GM19467 (cell line): Measurements from ENCODE around the gene PSMB5.

Experiments
- ATAC-seq: cut with Tn5 transposase; IDR thresholded peaks from one replicate; pipeline ENCODE4 v1.9.1; 2021; ENCODE audit warnings: mild to moderate bottlenecking, moderate library complexity; ENCODE audit not compliant: unreplicated experiment

PSMB5 gene

DNA sequence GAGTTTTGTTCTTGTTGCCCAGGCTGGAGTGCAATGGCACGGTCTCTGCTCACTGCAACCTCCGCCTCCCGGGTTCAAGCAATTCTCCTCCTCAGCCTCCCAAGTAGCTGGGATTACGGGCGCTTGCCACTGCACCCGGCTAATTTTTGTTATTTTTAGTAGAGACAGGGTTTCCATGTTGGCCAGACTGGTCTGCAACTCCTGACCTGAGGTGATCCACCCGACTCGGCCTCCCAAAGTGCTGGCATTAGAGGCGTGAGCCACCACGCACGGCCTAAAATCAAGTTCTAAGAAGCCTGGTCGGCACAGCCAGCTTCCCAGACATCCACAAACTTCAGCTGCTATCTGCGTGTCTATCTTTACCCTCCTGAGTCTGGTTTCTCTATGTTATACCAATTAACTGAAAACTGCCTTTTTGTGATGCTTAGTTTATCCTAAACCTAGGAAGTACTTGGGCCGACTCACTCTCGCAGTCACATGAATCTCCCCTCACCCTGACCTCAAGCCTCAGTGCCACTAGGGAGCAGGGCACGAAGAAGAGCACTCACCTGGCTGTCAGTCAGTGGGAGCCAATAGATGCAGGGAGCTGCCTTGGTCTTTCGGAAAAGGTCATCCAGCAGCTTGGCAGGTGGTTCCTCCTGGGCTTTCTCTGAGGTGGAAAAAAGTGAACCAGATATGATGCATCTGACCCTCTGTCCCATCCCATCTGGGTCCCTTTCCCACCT lies 26.0 kb upstream of the PSMB5 start:
- no peak for ATAC-seq

DNA sequence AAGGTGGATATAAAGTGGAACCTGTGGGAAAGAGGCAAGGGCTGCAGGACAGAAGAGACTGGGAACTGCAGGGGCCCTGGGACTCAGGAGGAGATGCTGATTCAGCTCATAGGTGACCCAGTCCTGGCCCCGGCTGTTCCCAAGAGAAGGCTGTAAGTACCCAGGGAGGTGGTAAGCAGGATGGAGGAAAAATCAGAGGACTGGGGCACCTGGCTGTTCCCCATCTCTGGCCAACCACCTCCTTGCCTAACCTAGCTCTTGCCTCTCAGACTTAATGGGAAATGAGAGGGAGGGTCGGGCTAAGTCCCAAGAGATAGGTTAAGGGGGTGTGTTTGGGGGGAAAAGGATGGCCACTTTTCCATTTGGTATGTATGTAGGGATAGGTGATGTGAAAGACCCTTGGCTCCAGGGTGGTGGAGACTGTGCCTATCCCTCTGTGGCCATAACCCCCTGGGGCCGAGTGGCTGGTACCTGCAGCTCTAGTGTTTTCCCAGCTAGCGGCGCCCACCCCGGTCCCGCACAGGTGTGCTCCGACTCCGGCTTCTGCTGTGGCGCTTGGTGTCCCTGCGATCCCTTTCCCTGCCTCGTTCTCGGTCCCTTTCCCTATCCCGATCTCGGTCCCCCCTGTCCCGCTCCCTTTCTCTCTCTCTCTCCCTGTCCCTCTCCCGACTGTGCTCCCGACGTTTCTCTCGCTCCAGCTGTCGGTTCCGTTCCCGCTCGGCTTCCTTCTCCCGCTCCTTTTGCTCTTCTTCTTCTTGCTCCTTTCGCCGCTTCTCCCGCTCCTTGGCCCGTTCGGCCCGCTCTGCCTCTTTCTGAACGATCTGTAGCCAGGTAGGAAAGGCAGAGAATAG lies 24.2 kb upstream of the PSMB5 start:
- ATAC-seq = no peak

DNA sequence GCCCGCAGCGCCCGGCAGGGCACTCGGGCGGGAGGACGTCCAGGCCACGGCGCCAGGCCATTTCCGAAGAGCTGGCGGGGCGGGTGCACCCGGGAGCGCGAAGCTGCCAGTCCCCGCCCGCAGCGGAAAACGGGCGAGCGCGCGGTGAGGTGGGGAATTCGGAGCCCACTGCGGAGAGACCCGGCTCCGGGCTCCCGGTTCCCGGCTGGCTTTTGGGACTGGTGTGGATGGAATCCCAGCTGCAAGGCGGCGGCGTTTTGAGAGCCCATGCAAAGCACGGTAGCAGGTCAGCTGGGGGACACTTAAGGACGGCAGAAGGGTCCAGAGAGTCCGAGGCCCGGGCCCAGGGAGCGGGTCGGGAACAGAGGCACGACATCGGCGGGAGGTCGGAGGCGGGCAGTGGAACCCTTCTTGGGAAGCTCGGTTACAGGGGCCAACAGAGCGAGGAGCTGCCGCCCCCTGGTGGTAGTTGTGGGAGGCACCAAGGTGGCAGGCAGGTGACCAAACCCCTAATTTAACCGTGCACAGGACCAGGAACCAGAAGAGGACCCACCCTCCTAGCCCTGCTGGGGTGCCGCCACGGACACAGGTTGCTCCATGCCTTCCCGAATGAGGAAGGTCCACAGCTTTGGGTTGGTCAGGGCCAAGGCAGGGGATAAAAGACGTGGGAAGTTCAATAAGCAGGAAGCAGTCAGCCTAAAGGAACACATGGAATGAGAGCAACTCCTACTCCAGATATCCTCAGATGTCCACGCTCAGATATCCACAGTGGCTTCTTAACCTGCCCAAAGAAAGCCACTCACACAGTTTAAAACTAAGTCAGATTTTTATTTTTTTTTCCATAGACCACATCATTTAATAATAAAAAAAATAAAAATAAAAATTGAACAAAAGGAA lies 23.3 kb upstream of the PSMB5 start:
- peak; percentile 60 for ATAC-seq

DNA sequence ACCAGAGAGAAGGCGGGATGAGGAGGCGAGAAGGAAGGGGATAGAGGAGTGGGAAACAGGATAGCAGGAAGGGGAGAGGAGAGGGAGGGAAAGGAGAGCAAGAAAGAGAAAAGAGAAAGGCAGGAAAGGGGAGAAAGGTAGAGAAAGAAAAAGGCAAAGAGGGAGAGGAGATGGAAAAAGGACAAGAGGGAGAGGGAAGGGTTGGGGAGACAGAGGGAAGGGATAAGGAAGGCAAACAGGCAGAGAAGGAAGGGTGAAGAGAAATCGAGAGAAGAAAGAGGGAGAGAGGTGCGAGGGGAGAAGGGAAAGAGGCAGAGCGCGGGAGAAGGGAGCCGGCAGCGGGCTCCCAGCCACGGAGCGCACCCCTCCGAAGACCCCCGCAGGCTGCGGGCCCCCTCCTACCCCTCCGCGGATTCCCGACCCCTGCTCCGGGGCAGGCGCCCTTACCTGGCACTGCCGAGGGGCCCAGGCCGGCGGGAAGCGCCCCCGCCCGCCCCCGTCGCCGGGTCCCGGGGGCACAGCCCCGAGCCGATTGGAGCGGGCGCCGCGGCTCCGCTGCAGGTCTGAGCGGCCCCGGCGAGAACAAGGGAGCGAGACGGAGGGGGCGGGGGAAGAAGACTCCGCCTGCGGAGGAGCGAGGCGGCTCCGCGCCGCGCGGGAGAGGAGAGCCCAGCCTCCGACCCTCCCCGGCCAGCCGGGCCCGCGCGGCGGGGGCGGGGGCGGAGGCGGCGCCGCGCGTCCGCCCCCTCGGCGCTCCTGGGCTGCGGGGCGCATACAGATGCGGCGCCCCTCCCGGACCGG lies 22.5 kb upstream of the PSMB5 start, which contains the start of gene CDH24:
Gene CDH24 (minus strand): TSS at position 565 of the 801 bp plus-strand sequence. CDS start 1,787 bp downstream, outside the sequence.
- ATAC-seq = peak; percentile 40

DNA sequence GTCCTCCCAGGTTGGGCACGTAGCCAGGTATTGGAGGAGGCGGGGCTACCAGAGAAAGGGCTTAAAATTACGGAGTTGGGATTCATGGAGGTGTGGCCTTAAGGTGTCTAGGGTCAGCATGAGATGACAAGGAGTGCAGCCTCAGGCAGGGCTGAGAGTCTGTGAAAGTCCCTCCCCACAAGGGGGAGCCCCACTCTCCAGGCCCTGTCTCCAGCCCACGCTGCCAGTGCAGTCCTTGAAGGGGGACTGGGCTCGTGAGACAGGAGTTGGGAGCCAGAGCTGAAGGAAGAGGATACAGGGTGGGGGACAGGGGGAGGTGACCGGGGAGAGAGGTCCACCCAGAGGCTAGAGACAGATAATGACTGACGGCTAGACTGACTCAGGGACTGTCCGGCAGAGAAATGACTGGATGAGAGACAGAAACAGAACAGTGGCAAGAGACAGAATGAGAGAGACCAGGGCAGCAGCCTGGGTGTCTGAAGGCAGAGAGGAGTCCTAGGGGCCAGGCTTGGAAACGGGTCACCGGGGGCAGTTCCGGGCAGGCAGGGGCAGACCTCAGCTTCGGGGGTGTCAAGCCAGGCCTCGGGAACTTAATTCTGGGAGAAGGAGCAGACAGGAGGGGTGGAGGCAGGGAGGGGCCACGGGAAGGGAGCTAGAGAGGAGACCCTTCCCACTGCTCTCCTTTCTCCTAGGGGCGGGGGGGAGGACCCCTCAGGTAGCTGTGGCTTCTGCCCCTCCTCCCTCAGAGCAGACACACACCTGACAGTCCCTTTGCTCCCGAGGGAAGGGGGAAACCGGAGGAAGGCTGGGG lies 21.6 kb upstream of the PSMB5 start:
- ATAC-seq = peak; percentile 51

DNA sequence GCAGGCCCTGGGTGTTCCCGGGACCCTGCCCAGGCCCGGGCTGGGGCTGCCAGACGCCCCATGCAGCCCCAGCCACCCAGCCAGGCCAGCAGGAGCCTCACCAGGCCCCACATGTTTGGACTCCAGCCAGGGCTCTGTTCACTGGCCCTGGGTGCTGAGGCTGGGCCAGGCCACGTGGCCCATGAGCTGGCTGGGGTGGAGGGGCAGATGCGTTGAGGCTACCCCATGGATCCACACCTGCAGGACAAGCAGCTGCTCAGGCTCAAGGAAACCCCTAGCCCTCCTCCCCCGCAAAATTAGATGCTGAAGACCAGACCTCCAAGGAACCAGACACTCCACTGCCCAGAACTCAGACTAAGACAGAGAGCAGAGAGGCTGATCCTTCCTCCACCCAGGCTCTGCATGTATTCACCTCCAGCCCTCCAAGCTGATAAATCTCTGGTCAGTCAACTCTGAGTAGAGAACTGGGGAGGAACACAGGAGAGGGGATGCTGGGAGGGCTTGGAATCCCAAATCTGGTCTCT lies 21.0 kb upstream of the PSMB5 start:
- no peak for ATAC-seq

DNA sequence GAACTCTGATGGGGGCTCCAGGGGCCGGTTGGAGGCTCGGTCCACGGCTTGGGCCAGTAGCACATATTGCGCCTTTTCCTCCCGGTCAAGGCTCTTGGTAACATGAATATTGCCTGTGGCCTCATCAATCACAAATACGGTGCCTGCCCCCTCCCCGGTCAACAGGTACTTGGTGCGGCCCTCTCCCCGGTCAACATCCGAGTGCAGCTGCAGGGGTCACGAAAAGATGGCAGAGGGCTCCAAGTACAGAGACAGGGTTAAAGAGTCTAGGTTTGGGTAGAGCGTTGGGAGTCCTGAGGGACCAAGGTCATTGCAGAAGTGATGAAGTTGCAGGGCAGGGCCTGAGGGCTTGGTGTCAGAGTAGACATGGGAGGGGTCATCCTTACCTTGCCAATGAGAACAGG lies 20.4 kb upstream of the PSMB5 start:
- no peak for ATAC-seq

DNA sequence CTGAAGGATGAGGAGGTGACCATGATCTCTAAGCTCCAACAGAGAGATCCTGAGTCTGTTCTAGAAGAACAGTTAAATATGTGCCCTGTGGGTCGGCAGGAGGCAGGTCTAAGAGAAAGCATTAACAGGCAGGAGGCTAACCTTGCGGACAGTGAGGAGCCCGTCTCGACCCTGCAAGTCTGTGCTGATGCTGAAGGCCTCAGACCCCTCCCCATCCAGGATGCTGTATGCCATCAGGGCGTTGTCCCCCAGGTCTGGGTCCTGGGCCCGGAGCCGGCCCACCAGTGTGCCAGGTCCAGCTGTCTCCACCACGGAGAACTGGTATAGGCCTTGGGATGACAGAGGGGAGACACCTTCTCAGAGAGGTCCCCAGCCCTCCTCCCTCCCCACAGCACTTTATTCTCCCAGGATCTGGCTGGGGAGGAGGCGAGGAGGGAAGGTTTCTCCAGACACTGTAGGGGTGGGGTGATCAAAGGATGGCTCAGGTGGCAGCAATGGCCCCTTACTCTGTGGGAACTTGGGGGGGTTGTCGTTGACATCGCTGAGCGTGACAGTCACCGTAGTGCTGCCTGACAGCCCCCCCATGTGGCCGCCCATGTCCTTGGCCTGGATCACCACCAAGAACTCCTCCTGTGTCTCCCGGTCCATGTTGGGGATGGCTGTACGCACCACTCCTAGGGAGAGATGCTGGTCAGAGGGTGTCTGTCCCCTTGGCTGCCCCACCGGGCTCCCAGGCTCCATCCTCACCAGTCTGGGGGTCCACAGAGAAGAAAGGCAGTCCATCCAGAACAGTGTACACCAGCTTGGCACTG lies 19.5 kb upstream of the PSMB5 start:
- ATAC-seq = no peak

DNA sequence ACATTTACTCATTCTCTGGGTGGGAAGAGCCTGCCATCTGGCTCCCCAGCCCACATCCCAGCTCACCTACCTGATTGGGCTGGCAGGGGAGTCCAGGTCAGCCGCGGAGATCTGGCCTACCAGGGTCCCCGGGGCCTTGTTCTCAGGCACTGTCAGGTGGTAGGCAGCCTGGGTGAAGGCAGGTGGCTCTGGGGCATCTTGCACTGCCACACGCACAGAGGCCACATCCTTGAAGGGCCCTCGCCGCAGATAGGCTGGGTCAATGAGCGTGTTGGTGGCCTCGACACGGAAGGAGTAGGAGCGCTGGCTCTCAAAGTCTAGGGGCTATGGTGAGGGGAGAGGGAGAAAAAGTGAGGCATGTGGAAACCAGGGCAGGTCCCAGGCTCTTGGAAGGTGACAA lies 18.7 kb upstream of the PSMB5 start:
- no peak for ATAC-seq

DNA sequence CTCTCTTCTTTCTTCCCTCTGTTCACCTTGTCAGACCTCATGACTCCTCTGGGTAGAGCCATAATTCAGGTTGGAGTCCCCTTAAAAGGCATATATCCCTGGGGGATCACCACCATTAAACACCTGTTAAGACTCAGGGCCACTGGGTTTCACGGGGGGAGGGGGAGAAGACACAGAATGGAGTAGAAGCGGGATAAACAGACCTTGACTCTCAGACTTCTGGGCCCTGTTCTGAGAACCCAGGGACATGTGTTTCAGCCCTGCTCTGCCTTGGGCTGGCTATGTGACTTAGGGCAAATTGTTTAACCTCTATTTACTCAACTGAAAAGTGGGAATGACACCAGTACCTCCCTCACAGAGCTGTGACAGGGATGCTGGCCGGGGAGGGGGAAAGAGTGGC lies 18.0 kb upstream of the PSMB5 start:
- ATAC-seq = no peak

DNA sequence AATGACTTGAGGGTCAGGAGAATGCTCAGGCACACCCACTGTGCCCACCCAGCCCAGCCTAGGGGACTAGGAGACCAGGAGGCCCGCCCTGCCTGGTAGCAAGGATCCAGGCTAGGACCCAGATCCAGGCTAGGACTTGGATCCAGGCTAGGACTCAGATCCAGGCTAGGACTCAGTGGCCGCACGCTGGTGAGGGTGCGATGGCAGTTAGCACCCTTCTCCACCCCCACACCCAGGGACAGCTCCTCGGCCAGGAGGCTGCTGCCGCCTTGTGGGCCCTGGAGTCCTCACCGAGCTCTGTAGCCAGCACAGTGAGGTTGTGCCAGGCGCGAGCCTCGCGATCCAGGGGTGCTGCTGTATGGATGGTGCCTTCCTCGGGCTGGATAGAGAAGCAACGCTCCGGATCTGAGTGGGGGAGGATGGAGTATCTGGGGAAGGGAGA lies 17.5 kb upstream of the PSMB5 start:
- no peak for ATAC-seq

DNA sequence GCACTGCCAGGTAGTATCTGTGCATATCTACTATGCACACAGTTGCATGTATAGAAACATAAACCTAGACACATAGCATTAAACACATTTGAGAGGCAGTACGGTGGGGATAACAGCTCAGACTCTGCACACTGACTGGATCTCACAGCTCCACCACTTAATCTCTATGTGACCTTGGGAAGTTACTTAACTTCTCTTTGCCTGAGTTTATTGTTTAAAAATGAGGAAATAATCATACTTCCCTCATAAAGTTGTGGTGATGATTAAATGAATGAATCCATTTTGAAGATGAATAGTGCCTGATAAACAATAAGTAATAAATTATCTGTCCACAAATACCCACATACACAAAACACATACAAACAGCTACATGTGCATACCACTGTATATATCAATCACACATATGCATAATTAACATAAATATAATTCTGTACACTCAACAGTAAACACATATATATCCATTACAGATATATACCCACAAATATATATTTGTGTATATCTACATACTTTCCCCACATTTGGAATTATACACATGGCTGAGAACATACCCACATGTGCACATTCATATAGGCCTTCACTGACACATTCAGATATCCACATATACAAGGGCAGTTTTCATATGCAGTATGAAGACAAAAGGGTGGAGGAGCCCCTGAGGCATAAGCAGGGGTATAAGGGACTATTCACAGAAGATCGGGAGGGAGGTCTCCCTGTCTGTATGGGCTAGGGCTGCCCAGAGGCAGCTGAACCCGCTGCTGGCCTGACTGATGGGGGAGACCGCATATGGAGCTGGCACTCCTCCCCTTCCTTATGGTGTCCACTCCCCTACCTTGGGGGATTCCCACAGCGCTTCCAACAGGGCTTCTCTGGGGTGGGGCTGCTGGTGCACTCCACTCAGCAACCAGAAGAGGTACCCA lies 16.7 kb upstream of the PSMB5 start:
- ATAC-seq = no peak

DNA sequence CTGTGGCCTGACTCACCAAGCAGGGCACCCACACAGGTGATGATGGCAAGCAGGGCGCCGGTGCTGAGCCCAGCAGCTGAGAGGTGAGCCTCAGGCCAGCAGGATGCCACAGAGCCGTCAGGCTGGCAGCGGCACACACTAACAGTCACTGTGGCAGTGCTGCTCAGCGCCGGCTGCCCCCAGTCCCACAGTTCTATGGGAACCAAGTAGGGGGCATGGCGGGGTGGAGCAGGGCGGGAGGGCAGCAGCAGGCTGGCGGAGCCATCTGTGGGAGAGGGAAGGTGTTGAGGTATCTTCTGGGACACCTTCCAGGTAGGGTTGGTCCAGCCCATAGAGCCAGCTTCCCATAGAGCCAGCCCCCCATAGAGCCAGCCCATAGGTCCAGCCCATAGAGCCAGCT lies 14.3 kb upstream of the PSMB5 start:
- ATAC-seq = no peak

DNA sequence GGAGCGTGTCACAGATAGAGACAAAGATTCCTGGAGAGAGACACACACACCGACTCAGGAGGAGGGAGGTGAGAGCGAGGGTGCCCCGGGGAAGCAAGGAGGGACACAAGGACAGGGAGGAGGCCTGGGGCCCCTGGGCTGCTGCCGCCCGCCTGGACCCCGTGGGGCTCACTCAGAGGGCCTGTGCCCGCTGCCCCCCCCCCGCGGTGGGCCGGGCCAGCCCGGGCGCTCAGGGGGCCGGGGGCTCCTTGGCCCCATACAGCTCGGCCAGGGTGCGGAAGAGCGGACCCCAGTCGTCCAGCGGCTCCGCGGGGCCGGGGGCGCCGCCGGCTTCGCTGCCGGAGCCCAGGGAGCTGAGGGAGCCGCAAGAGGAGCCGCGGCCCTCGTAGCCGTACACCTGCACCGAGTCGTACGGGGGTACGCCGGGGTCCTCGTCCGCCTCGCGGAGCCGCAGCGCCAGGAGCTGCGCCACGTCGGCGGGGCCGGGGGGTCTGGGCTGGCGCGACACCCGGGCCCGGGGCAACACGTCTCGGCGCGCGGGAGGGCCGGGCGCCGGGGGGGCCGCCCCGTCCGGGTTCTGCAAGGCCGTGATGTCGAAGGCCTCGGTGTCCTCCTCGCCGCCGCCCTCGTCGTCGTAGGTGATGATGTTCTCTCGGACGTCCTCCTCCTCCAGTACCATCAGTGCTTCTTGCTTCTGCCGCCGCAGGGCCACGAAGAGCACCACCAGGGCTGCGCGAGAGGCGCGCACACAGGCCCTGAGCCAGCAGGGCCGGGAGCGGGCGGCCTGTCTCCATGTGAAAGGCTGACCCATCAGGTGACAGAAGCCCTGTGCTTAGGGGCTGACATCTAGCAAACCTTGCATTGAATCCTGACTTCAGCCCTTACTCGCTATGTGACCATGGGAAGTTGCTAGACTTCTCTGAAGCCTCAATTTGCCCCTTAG lies 13.3 kb upstream of the PSMB5 start:
- ATAC-seq = no peak

DNA sequence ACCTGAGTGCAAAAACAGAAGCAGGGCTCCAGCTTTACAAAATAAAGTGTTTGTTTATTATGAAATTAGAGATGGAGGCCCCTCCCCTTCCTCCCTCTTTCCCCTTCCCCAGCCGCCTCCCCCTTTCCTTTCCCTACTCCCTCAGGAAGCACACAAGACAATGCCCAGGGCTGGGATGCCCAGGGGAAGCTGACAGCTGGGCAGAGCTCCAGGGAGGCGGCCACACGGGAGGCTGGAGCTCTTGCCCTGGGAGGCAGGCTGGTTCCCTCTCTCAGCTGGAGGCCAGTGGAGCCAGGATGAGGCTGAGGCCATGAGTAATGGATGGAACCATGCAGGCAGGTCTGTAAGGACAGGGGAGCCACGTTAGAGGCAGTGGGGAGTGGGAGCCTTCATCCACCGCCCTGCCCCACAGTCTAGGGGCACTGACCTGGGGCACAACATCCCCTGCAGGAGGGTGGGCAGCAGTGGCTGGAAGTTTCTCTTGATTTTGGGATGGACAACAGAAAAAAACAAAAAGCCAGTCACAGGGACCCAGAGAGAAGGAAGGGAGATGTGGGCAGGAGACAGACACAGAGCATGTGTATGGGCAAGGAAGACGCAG lies 12.4 kb upstream of the PSMB5 start:
- no peak for ATAC-seq
